KMS-11 (cell line): ENCODE measurements around the gene USP17L25.
"Not testable (repeated sequence)": the region's sequence is repeated elsewhere in the genome, so short reads cannot be mapped to it uniquely, and the experiment has no call there.

Source experiments
- H2AFZ ChIP-seq: fragments of 200-600 bp; sonication (generic); 2 replicates; pipeline ENCODE4 v1.6.1; 2016; ENCODE audit warnings: antibody characterized with exemption, mixed run types, low read depth
- H3K27ac ChIP-seq: fragments of 200-600 bp; sonication (generic); 2 replicates; pipeline ENCODE4 v1.6.1; 2016; ENCODE audit warnings: mild to moderate bottlenecking, mixed run types
- H3K27me3 ChIP-seq: fragments of 200-600 bp; sonication (generic); 2 replicates; pipeline ENCODE4 v1.6.1; 2017; ENCODE audit warnings: mild to moderate bottlenecking, low read depth, mixed run types, moderate library complexity; ENCODE audit not compliant: insufficient read depth
- H3K36me3 ChIP-seq: fragments of 200-600 bp; sonication (generic); 2 replicates; pipeline ENCODE4 v1.6.1; 2017; ENCODE audit warnings: mild to moderate bottlenecking, mixed run types; ENCODE audit not compliant: insufficient read depth
- H3K4me1 ChIP-seq: fragments of 200-600 bp; sonication (generic); 2 replicates; pipeline ENCODE4 v1.6.1; 2016; ENCODE audit warnings: mild to moderate bottlenecking, low read depth, mixed run types; ENCODE audit not compliant: poor library complexity, severe bottlenecking
- H3K4me2 ChIP-seq: fragments of 200-600 bp; sonication (generic); 2 replicates; pipeline ENCODE4 v1.7.0; 2016; ENCODE audit warnings: mild to moderate bottlenecking, mixed run types
- H3K4me3 ChIP-seq: fragments of 200-600 bp; sonication (generic); IDR thresholded peaks from 2 replicates; pipeline ENCODE4 v1.6.1; 2017; ENCODE audit warnings: low read depth, low read length, mixed read lengths; ENCODE audit not compliant: insufficient read depth
- H3K79me2 ChIP-seq: fragments of 200-600 bp; sonication (generic); 2 replicates; pipeline ENCODE4 v1.6.1; 2016; ENCODE audit warnings: low read depth, mixed run types; ENCODE audit not compliant: insufficient read depth
- H3K9ac ChIP-seq: fragments of 200-600 bp; sonication (generic); 2 replicates; pipeline ENCODE4 v1.6.1; 2016; ENCODE audit warnings: mild to moderate bottlenecking, mixed run types
- H4K20me1 ChIP-seq: fragments of 200-600 bp; sonication (generic); 2 replicates; pipeline ENCODE4 v1.6.1; 2016; ENCODE audit warnings: mild to moderate bottlenecking, mixed run types; ENCODE audit not compliant: insufficient read depth

The USP17L25 gene

GRCh38 chr4:9329611-9330010, at the start of gene USP17L25:
Gene USP17L25, plus strand, starts transcription at chr4:9329911. Its CDS starts 0 bp downstream, at chr4:9329911.
- H4K20me1 ChIP-seq, H3K4me1 ChIP-seq, H3K27me3 ChIP-seq, H3K27ac ChIP-seq, H2AFZ ChIP-seq, H3K79me2 ChIP-seq, H3K4me2 ChIP-seq, H3K36me3 ChIP-seq, H3K9ac ChIP-seq, H3K4me3 ChIP-seq: not testable (repeated sequence)

- not testable (repeated sequence) for H3K27me3 ChIP-seq, H3K4me2 ChIP-seq, H3K79me2 ChIP-seq, H3K9ac ChIP-seq, H3K4me3 ChIP-seq, H3K4me1 ChIP-seq, H2AFZ ChIP-seq, H3K27ac ChIP-seq, H4K20me1 ChIP-seq, H3K36me3 ChIP-seq
Measured at GRCh38 chr4:9324191-9324590, 5.5 kb upstream of the USP17L25 start.

GRCh38 chr4:9324865-9325264, 4.8 kb upstream of the USP17L25 start, which contains the start of gene USP17L24:
Gene USP17L24, plus strand, starts transcription at chr4:9325165. Its CDS starts 0 bp downstream, at chr4:9325165.
- H3K36me3 ChIP-seq, H3K79me2 ChIP-seq, H3K27ac ChIP-seq, H3K4me3 ChIP-seq, H3K4me1 ChIP-seq, H3K4me2 ChIP-seq, H4K20me1 ChIP-seq, H3K27me3 ChIP-seq, H3K9ac ChIP-seq, H2AFZ ChIP-seq: not testable (repeated sequence)

GRCh38 chr4:9334358-9334757, 4.6 kb downstream of the USP17L25 start, which contains the start of gene USP17L26:
Gene USP17L26, plus strand, starts transcription at chr4:9334658. Its CDS starts 0 bp downstream, at chr4:9334658.
- not testable (repeated sequence) for H3K79me2 ChIP-seq, H2AFZ ChIP-seq, H4K20me1 ChIP-seq, H3K4me1 ChIP-seq, H3K36me3 ChIP-seq, H3K4me2 ChIP-seq, H3K4me3 ChIP-seq, H3K9ac ChIP-seq, H3K27ac ChIP-seq, H3K27me3 ChIP-seq

- H3K79me2 ChIP-seq, H3K27ac ChIP-seq, H3K36me3 ChIP-seq, H3K27me3 ChIP-seq, H3K4me2 ChIP-seq, H3K9ac ChIP-seq, H2AFZ ChIP-seq, H3K4me3 ChIP-seq, H3K4me1 ChIP-seq, H4K20me1 ChIP-seq: not testable (repeated sequence)
Measured at GRCh38 chr4:9339103-9339502, 9.4 kb downstream of the USP17L25 start, which contains the start of gene USP17L5. Gene USP17L5, plus strand, starts transcription at chr4:9339403. Its CDS starts 0 bp downstream, at chr4:9339403.

- H3K4me2 ChIP-seq, H3K9ac ChIP-seq, H3K4me1 ChIP-seq, H4K20me1 ChIP-seq, H3K36me3 ChIP-seq, H2AFZ ChIP-seq, H3K27me3 ChIP-seq, H3K4me3 ChIP-seq, H3K79me2 ChIP-seq, H3K27ac ChIP-seq: not testable (repeated sequence)
Measured at GRCh38 chr4:9343848-9344247, 14.1 kb downstream of the USP17L25 start, which contains the start of gene USP17L27. Gene USP17L27, plus strand, starts transcription at chr4:9344148. Its CDS starts 0 bp downstream, at chr4:9344148.

- not testable (repeated sequence) for H3K4me2 ChIP-seq
Measured at GRCh38 chr4:9348593-9348992, 18.9 kb downstream of the USP17L25 start, which contains the start of gene USP17L28. Gene USP17L28, plus strand, starts transcription at chr4:9348893. Its CDS starts 0 bp downstream, at chr4:9348893.

GRCh38 chr4:9350866-9351265, 21.2 kb downstream of the USP17L25 start:
- not testable (repeated sequence) for H4K20me1 ChIP-seq, H3K27me3 ChIP-seq, H3K4me1 ChIP-seq, H3K9ac ChIP-seq, H3K79me2 ChIP-seq, H3K4me2 ChIP-seq, H3K27ac ChIP-seq, H3K36me3 ChIP-seq, H3K4me3 ChIP-seq, H2AFZ ChIP-seq

More at GRCh38 chr4:9348593-9348992, 18.9 kb downstream of the USP17L25 start, which contains the start of gene USP17L28:
- H3K27me3 ChIP-seq, H3K36me3 ChIP-seq, H3K4me3 ChIP-seq, H3K9ac ChIP-seq, H3K79me2 ChIP-seq, H2AFZ ChIP-seq, H3K27ac ChIP-seq, H4K20me1 ChIP-seq, H3K4me1 ChIP-seq: not testable (repeated sequence)

- not testable (repeated sequence) for H3K4me3 ChIP-seq, H3K36me3 ChIP-seq, H2AFZ ChIP-seq, H3K27me3 ChIP-seq, H3K4me1 ChIP-seq, H4K20me1 ChIP-seq, H3K27ac ChIP-seq, H3K79me2 ChIP-seq, H3K9ac ChIP-seq, H3K4me2 ChIP-seq
Measured at GRCh38 chr4:9353338-9353737, 23.6 kb downstream of the USP17L25 start, which contains the start of gene USP17L29. Gene USP17L29, plus strand, starts transcription at chr4:9353638. Its CDS starts 0 bp downstream, at chr4:9353638.

- H3K79me2 ChIP-seq, H3K4me1 ChIP-seq, H3K36me3 ChIP-seq, H4K20me1 ChIP-seq, H3K27me3 ChIP-seq, H3K27ac ChIP-seq, H3K9ac ChIP-seq, H2AFZ ChIP-seq, H3K4me2 ChIP-seq, H3K4me3 ChIP-seq: not testable (repeated sequence)
Measured at GRCh38 chr4:9362829-9363228, 33.1 kb downstream of the USP17L25 start, which contains the start of gene USP17L30. Gene USP17L30, plus strand, starts transcription at chr4:9363129. Its CDS starts 0 bp downstream, at chr4:9363129.
